ENCODE measurements around the gene IKZF3.

IKZF3 gene

DNA sequence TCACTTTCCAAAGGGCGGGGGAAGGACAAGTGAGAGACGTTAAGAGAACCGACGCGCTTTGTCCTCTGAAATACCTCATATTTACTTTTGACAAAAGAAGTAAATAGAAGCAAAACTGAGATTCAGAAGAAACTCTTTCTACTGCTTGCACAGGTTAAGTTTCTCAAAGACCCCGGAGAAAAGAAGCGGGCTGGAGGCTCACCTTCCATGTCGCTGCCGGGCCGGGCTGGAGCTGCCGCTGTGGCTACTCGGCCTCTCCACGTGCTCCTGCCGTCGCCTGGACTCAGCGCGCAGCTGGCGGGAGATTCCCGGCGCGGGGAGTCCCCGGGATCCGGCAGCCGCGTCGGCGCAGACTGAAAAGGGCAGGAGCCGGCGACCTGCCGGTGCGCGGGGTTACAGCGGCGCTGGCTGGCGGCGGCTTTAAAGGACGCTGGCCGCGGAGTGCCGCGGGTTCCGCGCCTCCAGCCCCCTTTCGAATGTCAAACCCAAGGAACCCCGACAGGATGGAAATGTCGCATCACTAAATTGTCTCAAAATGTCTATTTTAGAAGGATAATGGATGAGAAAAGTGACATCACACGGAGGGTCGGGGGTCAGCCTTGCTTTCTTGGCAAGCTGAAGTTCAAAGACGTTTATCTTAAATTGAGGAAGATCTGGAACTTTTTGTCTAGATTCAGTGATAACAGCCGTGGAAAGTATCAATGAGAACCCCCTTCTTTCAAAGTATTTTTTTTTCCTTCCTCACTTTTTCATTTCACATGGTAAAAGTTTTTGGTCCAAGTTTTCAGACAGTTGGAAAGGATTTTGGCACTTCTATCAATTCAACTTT, at the start of gene IKZF3:
Gene IKZF3 (minus strand): TSS at position 395 of the 829 bp plus-strand sequence. CDS start 186 bp downstream, at position 209.
- TF ChIP-seq, protein P1, sequence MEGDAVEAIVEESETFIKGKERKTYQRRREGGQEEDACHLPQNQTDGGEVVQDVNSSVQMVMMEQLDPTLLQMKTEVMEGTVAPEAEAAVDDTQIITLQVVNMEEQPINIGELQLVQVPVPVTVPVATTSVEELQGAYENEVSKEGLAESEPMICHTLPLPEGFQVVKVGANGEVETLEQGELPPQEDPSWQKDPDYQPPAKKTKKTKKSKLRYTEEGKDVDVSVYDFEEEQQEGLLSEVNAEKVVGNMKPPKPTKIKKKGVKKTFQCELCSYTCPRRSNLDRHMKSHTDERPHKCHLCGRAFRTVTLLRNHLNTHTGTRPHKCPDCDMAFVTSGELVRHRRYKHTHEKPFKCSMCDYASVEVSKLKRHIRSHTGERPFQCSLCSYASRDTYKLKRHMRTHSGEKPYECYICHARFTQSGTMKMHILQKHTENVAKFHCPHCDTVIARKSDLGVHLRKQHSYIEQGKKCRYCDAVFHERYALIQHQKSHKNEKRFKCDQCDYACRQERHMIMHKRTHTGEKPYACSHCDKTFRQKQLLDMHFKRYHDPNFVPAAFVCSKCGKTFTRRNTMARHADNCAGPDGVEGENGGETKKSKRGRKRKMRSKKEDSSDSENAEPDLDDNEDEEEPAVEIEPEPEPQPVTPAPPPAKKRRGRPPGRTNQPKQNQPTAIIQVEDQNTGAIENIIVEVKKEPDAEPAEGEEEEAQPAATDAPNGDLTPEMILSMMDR (IDR thresholded peaks at IDR 0.05; ENCODE audit: insufficient read depth, low read length, poor library complexity, severe bottlenecking) = peak; percentile 24
- no peak for TF ChIP-seq EZH2phosphoT487 (conservative IDR thresholded peaks at IDR 0.05; ENCODE audit: low read length)
- peak within 1 kb of the TSS; percentile 93 for H3K27ac ChIP-seq (ENCODE audit: low read depth, low read length)
- peak within 1 kb of the TSS; percentile 97 for H3K9ac ChIP-seq (ENCODE audit: low read length)
- H2AFZ ChIP-seq (ENCODE audit: low read depth, low read length, severe bottlenecking) = no peak within 1 kb of the TSS
- peaks cover 52% of the 10 kb centered on the region for H3K79me2 ChIP-seq (ENCODE audit: insufficient read depth, low read length)
- H3K4me2 ChIP-seq (ENCODE audit: low read depth, low read length, poor library complexity, severe bottlenecking) = peak within 1 kb of the TSS; percentile 99
- no peaks in the 10 kb centered on the region for H4K20me1 ChIP-seq (ENCODE audit: low read depth, low read length)
- no peaks in the 10 kb centered on the region for H3K9me2 ChIP-seq (replicated peaks; ENCODE audit: insufficient read depth, low read length)
- H3K4me3 ChIP-seq (ENCODE audit: insufficient read depth, low read length, poor library complexity, severe bottlenecking) = peak within 1 kb of the TSS; percentile 98
- peaks cover 61% of the 10 kb centered on the region for H3F3A ChIP-seq (ENCODE audit: insufficient read depth)
- H3K36me3 ChIP-seq (ENCODE audit: low read length) = peaks cover 4% of the 10 kb centered on the region; the same call in 1 of the 2 replicates
- no peaks in the 10 kb centered on the region for H3K9me3 ChIP-seq (ENCODE audit: insufficient read depth, low read length)
- H3K27me3 ChIP-seq (ENCODE audit: low read length) = no peaks in the 10 kb centered on the region

DNA sequence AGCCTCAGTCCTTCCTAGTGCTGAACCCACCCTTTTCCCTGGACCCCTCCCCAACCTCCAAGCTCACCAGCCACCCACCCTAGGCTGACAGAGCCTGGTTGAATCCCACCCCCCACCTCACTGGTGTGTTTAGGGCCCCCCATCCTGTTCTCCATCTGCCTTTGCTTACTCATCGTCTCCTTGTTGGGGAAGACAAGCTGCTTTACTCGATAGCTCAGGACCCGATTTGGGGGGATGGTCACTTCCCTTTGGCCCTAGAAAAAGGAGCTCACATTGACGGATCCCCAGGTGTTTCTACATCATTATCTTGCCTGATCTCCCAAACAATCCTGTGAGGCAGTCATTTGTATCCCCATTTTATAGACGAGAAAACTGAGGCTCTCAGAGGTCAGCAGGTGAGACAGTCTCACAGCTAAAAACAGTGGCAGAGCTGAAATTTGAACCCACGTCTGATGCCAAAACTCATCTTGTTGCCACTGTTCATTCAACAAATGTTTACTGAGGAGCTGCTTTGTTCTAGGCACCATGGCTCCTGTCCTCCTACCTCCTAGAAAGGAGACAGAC, 44.8 kb upstream of the IKZF3 start:
- Histone ChIP-seq H3K4me3 (ENCODE audit: insufficient read depth, low read length, poor library complexity, severe bottlenecking) (no peak overlapping the region), H3K4me2 (ENCODE audit: low read depth, low read length, poor library complexity, severe bottlenecking) (no peak overlapping the region), H3K27me3 (ENCODE audit: low read length) (no peaks in the 10 kb centered on the region), H4K20me1 (ENCODE audit: low read depth, low read length) (no peaks in the 10 kb centered on the region), H3F3A (ENCODE audit: insufficient read depth) (no peaks in the 10 kb centered on the region), H3K79me2 (ENCODE audit: insufficient read depth, low read length) (no peaks in the 10 kb centered on the region), H3K27ac (ENCODE audit: low read depth, low read length) (no peak overlapping the region), H2AFZ (ENCODE audit: low read depth, low read length, severe bottlenecking) (no peak overlapping the region), H3K9ac (ENCODE audit: low read length) (no peak overlapping the region), H3K36me3 (ENCODE audit: low read length) (no peaks in the 10 kb centered on the region), H3K9me3 (ENCODE audit: insufficient read depth, low read length) (no peaks in the 10 kb centered on the region), H3K9me2 (replicated peaks; ENCODE audit: insufficient read depth, low read length) (no peaks in the 10 kb centered on the region)
- TF ChIP-seq, protein P1 (IDR thresholded peaks at IDR 0.05; ENCODE audit: insufficient read depth, low read length, poor library complexity, severe bottlenecking) = no peak
- TF ChIP-seq EZH2phosphoT487 (conservative IDR thresholded peaks at IDR 0.05; ENCODE audit: low read length) = no peak

DNA sequence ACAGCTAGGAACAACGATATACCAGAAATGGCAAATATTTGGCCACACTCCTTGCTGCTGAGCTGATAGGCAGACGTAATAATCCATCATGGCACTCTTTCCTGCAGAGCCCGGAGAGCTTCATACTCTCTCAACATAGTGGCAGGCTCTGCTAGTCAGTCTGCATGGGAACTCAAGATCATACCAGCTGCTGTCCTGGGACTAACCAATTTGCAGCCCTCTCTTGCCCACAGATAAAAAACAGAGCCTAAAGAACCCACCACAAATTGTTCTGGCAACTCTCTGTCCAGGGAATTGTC, 40.8 kb upstream of the IKZF3 start:
- no peaks in the 10 kb centered on the region for H3F3A ChIP-seq (ENCODE audit: insufficient read depth)
- H3K4me2 ChIP-seq (ENCODE audit: low read depth, low read length, poor library complexity, severe bottlenecking) = no peak overlapping the region
- no peak overlapping the region for H3K27ac ChIP-seq (ENCODE audit: low read depth, low read length)
- H3K36me3 ChIP-seq (ENCODE audit: low read length) = no peaks in the 10 kb centered on the region
- no peaks in the 10 kb centered on the region for H3K79me2 ChIP-seq (ENCODE audit: insufficient read depth, low read length)
- TF ChIP-seq, protein P1 (IDR thresholded peaks at IDR 0.05; ENCODE audit: insufficient read depth, low read length, poor library complexity, severe bottlenecking) = no peak
- no peak overlapping the region for H2AFZ ChIP-seq (ENCODE audit: low read depth, low read length, severe bottlenecking)
- no peaks in the 10 kb centered on the region for H3K27me3 ChIP-seq (ENCODE audit: low read length)
- no peak overlapping the region for H3K9ac ChIP-seq (ENCODE audit: low read length)
- H3K9me2 ChIP-seq (replicated peaks; ENCODE audit: insufficient read depth, low read length) = no peaks in the 10 kb centered on the region
- no peaks in the 10 kb centered on the region for H4K20me1 ChIP-seq (ENCODE audit: low read depth, low read length)
- H3K9me3 ChIP-seq (ENCODE audit: insufficient read depth, low read length) = no peaks in the 10 kb centered on the region
- H3K4me3 ChIP-seq (ENCODE audit: insufficient read depth, low read length, poor library complexity, severe bottlenecking) = no peak overlapping the region

Measured in SU-DHL-6 (cell line).